Keratinocyte (primary cell): ENCODE results near the gene SIGLEC9.

Source experiments
- CTCF ChIP-seq, 3 experiments: IDR thresholded peaks in 1 of 3; conservative IDR thresholded peaks in 1 of 3; optimal IDR thresholded peaks in 1 of 3; 2 replicates in 2 of 3; 3 replicates in 1 of 3; pipeline versions ENCODE3 to v1.5.1; 2011; ENCODE audit warnings: low read length in 3 of 3, mild to moderate bottlenecking in 3 of 3, moderate library complexity in 2 of 3, control low read depth in 1 of 3, inconsistent platforms in 1 of 3; ENCODE audit not compliant: insufficient read depth in 2 of 3; ENCODE audit errors: extremely low read depth in 1 of 3
- EZH2 ChIP-seq: IDR thresholded peaks from one replicate; pipeline ENCODE4 v1.6.1; 2012; ENCODE audit warnings: inconsistent platforms, mild to moderate bottlenecking, low read length, moderate library complexity

DNA sequence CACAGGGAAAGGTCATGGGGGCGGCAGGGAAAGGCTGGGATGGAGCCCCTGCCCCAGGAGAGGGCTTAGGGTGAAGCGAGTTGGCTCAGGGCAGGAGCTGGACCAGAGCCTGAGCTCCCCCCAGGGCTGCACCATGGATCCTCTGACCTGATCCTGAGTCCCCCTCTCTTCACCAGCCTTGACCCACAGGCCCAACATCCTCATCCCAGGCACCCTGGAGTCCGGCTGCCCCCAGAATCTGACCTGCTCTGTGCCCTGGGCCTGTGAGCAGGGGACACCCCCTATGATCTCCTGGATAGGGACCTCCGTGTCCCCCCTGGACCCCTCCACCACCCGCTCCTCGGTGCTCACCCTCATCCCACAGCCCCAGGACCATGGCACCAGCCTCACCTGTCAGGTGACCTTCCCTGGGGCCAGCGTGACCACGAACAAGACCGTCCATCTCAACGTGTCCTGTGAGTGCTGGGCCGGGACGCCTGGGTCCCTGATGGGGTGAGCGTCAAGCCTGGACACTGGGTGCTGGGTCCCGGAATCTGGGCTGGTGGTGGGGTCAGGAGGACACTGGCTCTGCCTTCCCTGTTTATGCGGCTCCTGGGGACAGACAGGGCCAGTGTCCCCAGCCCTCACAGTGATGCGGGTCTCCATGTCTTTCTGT, 842 bp downstream of the SIGLEC9 start:
- TF ChIP-seq CTCF (optimal IDR thresholded peaks at IDR 0.05 in 1 of 3, IDR thresholded peaks at IDR 0.05 in 1 of 3, conservative IDR thresholded peaks at IDR 0.05 in 1 of 3; ENCODE audit: extremely low read depth in 1 of 3, insufficient read depth in 2 of 3, low read length in 3 of 3) (no peak), EZH2 (no peak)
